A549 (cell line): ENCODE results near the gene VSX1. TPM values are rescaled to one million over a fixed set of nuclear protein-coding genes. Genes with fewer than 3 reads are reported as not detected.

Source experiments
- ATAC-seq, 2 experiments: fragments of 200-7000 bp in 1 of 2; fragments of >200 bp in 1 of 2; cut with Nextera tagmentation in 1 of 2; cut with Tn5 transposase in 1 of 2; 3 replicates each; pipeline versions ENCODE4 v1.8.0 to v1.9.1; 2018 to 2020; ENCODE audit warnings: mild to moderate bottlenecking in 1 of 2, moderate library complexity in 1 of 2
- CTCF ChIA-PET: fragments of 300-600 bp; sonication (Branson Sonifier 250); formaldehyde crosslinking; extraction: SDS; loops from one replicate; lab custom pipeline; 2021; ENCODE audit warnings: antibody characterized with exemption, inconsistent platforms; lab: Yijun Ruan, JAX
- POLR2A ChIA-PET: fragments of 350-600 bp; formaldehyde crosslinking; extraction: SDS; loops from one replicate; lab custom pipeline; 2021; ENCODE audit warnings: antibody characterized with exemption, inconsistent platforms; lab: Yijun Ruan, JAX
- DNase-seq, 2 experiments: peaks; one replicate each; pipeline versions ENCODE4 v3.0.0 to v3.0.0-alpha.2; 2011 to 2016; ENCODE audit warnings: low read depth in 1 of 2, low spot score in 1 of 2
- FAIRE-seq: peaks from 2 replicates; lab custom pipeline; 2011; peaks lifted over from hg19 to GRCh38; lab: Jason Lieb, UNC
- H3K27ac ChIP-seq, 2 experiments: fragments of >200 bp; sonication (Bioruptor Twin); formaldehyde crosslinking; 3 replicates each; pipeline ENCODE4 v1.5.1; 2016 to 2017
- H3K4me1 ChIP-seq: fragments of >200 bp; sonication (Bioruptor Twin); formaldehyde crosslinking; 3 replicates; pipeline ENCODE4 v1.6.1; 2016
- H3K4me2 ChIP-seq: fragments of >200 bp; sonication (Bioruptor Twin); formaldehyde crosslinking; 3 replicates; pipeline ENCODE4 v1.6.1; 2016
- H3K4me3 ChIP-seq: fragments of >200 bp; sonication (Bioruptor Twin); formaldehyde crosslinking; 3 replicates; pipeline ENCODE4 v1.5.1; 2016
- H3K9me3 ChIP-seq: fragments of >200 bp; sonication (Bioruptor Twin); formaldehyde crosslinking; 3 replicates; pipeline ENCODE4 v1.6.1; 2016
- BCL3 ChIP-seq: fragments of >200 bp; sonication (Bioruptor Twin); formaldehyde crosslinking; IDR thresholded peaks from 3 replicates; pipeline ENCODE4 v1.6.1; 2016
- CBX2 ChIP-seq: fragments of 200-600 bp; sonication (generic); IDR thresholded peaks from 2 replicates; pipeline ENCODE4 v1.6.1; 2016; ENCODE audit warnings: low read depth, mild to moderate bottlenecking, borderline replicate concordance
- E2F6 ChIP-seq: IDR thresholded peaks from 2 replicates; pipeline ENCODE4 v1.6.1; 2012; ENCODE audit warnings: low read depth, borderline replicate concordance
- EHF ChIP-seq: fragments of 250-450 bp; sonication (Bioruptor Pico); IDR thresholded peaks from 2 replicates; pipeline ENCODE4 v1.5.0; 2020; ENCODE audit warnings: mild to moderate bottlenecking
- EHMT2 ChIP-seq: fragments of 200-600 bp; sonication (generic); IDR thresholded peaks from 2 replicates; pipeline ENCODE4 v1.6.1; 2016; ENCODE audit warnings: antibody characterized with exemption, low read depth, mild to moderate bottlenecking, moderate library complexity
- ELK1 ChIP-seq: fragments of 150-350 bp; IDR thresholded peaks from 2 replicates; pipeline ENCODE4 v1.6.1; 2014; ENCODE audit warnings: low read depth, mild to moderate bottlenecking, low read length
- FOXS1 ChIP-seq: fragments of 250-450 bp; sonication (Bioruptor Pico); IDR thresholded peaks from 2 replicates; pipeline ENCODE4 v1.5.0; 2020; ENCODE audit warnings: mild to moderate bottlenecking, moderate library complexity
- HES2 ChIP-seq: fragments of >200 bp; sonication (Bioruptor Twin); formaldehyde crosslinking; IDR thresholded peaks from 2 replicates; pipeline ENCODE4 v1.6.1; 2016
- HOXB13 ChIP-seq: fragments of 250-450 bp; sonication (Bioruptor Pico); IDR thresholded peaks from 2 replicates; pipeline ENCODE4 v1.5.0; 2020; ENCODE audit warnings: low read depth, mild to moderate bottlenecking, moderate library complexity
- HOXB5 ChIP-seq: fragments of 250-450 bp; sonication (Bioruptor Pico); IDR thresholded peaks from 2 replicates; pipeline ENCODE4 v1.5.0; 2020; ENCODE audit warnings: mild to moderate bottlenecking, moderate library complexity
- JUN ChIP-seq, 2 experiments: fragments of >200 bp; sonication (Bioruptor Twin); formaldehyde crosslinking; IDR thresholded peaks; 2 replicates in 1 of 2; 3 replicates in 1 of 2; pipeline ENCODE4 v1.6.1; 2016 to 2017
- MAX ChIP-seq: IDR thresholded peaks from 2 replicates; pipeline ENCODE4 v1.6.1; 2012
- MYC ChIP-seq: IDR thresholded peaks from 2 replicates; pipeline ENCODE4 v1.6.1; 2012; ENCODE audit warnings: mild to moderate bottlenecking, inconsistent platforms, low read length, improper control_type of control experiment, borderline replicate concordance
- PHF8 ChIP-seq: fragments of 200-600 bp; sonication (generic); IDR thresholded peaks from 2 replicates; pipeline ENCODE4 v1.6.1; 2016; ENCODE audit warnings: low read depth, mild to moderate bottlenecking, antibody characterized with exemption, moderate library complexity, borderline replicate concordance
- POLR2AphosphoS2 ChIP-seq: conservative IDR thresholded peaks from 2 replicates; pipeline ENCODE4 v1.6.1; 2012; ENCODE audit warnings: low read length, improper control_type of control experiment, inconsistent platforms
- RNF2 ChIP-seq: fragments of 200-600 bp; sonication (generic); IDR thresholded peaks from 2 replicates; pipeline ENCODE4 v1.6.1; 2016; ENCODE audit warnings: low read depth, mild to moderate bottlenecking, antibody characterized with exemption, moderate library complexity, borderline replicate concordance
- TFCP2L1 ChIP-seq: fragments of 250-450 bp; sonication (Bioruptor Pico); IDR thresholded peaks from 2 replicates; pipeline ENCODE4 v1.5.0; 2021; ENCODE audit warnings: mild to moderate bottlenecking
- WGBS: methylation state at CpG from one replicate; pipeline ENCODE4 v1.1.6; 2017; ENCODE audit errors: missing lambda C conversion rate; 5-methylcytosine and 5-hydroxymethylcytosine counted together
- polyA plus RNA-seq, 4 experiments: library from polyadenylated mRNA; depleted of rRNA in 3 of 4; stranded (reverse); fragments of >200 nt; fragmentation: RNase III in 1 of 4; extraction: RNeasy Plus Mini Kit Qiagen cat#74134 plus additional on column Dnase treatment in 1 of 4; gene quantifications; 2 replicates in 3 of 4; 3 replicates in 1 of 4; pipeline ENCODE4 v1.2.3, GENCODE V29; 2011 to 2017

The VSX1 gene
- polyA plus RNA-seq, 2 of the 4 experiments (the other 2 are of a cell fraction) = 0.77 to 2.9 TPM

GRCh38 chr20:25057234-25058050 lies 24.5 kb downstream of the VSX1 start:
- H3K4me1 ChIP-seq = peaks cover 48% of the 10 kb centered on the region
- FAIRE-seq (no peak), DNase-seq (peak; percentile 64 to 85), ATAC-seq (peak; percentile 68 to 81)
- no peaks in the 10 kb centered on the region for H3K9me3 ChIP-seq
- H3K27ac ChIP-seq = peak overlapping the region; percentile 88 to 89
- H3K4me3 ChIP-seq = peak overlapping the region; percentile 90
- peak overlapping the region; percentile 97 for H3K4me2 ChIP-seq
- POLR2A ChIA-PET = interaction anchor here (1.3 kb wide), 1 partner anchor 9 kb away, joined by 3 read pairs; no protein-coding TSS in a partner anchor
- CTCF ChIA-PET = interaction anchor here (0.9 to 9.7 kb wide), 8 partner anchors 19 to 214 kb away, joined by 3 to 130 read pairs (median 4); partner anchors contain the start of gene APMAP
- TF ChIP-seq HES2 (no peak), RNF2 (peak; percentile 76; the same call in 1 of the 2 replicates), TFCP2L1 (CRISPR knock-in tag) (no peak), EHF (CRISPR knock-in tag) (no peak), CBX2 (no peak), HOXB13 (CRISPR knock-in tag) (peak; percentile 26; the same call in 1 of the 2 replicates), JUN (IDR thresholded peaks at IDR 0.05) (peak in 1 of 2 experiments; percentile 51; a peak in 2 of 5 replicates), POLR2AphosphoS2 (no peak), MYC (peak; percentile 42), HOXB5 (CRISPR knock-in tag) (peak; percentile 69), MAX (peak; percentile 76; the same call in 1 of the 2 replicates), PHF8 (peak; percentile 45), E2F6 (peak; percentile 75; the same call in 1 of the 2 replicates), BCL3 (peak; percentile 17; the same call in 2 of the 3 replicates), ELK1 (no peak), EHMT2 (no peak)
- 1% methylated on average over 20 of the region's 86 CpGs for WGBS

GRCh38 chr20:25056690-25057233 lies 25.2 kb downstream of the VSX1 start:
- Histone ChIP-seq H3K9me3 (no peaks in the 10 kb centered on the region), H3K27ac (peak overlapping the region; percentile 88 to 89), H3K4me1 (peaks cover 49% of the 10 kb centered on the region), H3K4me2 (peak overlapping the region; percentile 97), H3K4me3 (peak overlapping the region; percentile 90)
- DNase-seq (no peak), ATAC-seq (no peak; a peak in 2 of 6 replicates), FAIRE-seq (no peak)
- CTCF ChIA-PET = interaction anchor here (0.9 to 9.7 kb wide), 7 partner anchors 9 to 215 kb away, joined by 3 to 130 read pairs (median 4); partner anchors contain the start of gene APMAP
- no peak for TF ChIP-seq CBX2
- no peak for TF ChIP-seq FOXS1
- POLR2A ChIA-PET = no interaction called here
- WGBS = 17% methylated on average over 17 of the region's 24 CpGs
